Measurements from ENCODE around the gene LRRC74B. TPM values are rescaled to one million over a fixed set of nuclear protein-coding genes. Genes with fewer than 3 reads are reported as not detected.
"Not testable (repeated sequence)": the region's sequence is repeated elsewhere in the genome, so short reads cannot be mapped to it uniquely, and the experiment has no call there.

LRRC74B gene
- total RNA-seq, 1 donor from 2014 or later = not detected

- Mint-ChIP-seq H3K27me3 (ENCODE audit: low read depth) (peaks cover 3% of the 10 kb centered on the region), H3K36me3 (no peaks in the 10 kb centered on the region), H3K9me3 (no peaks in the 10 kb centered on the region), H3K4me1 (peaks cover 13% of the 10 kb centered on the region), H3K27ac (no peak overlapping the region), H3K4me3 (no peak overlapping the region)
- no peak for DNase-seq (ENCODE audit: low spot score in 2 of 2, unreplicated experiment in 2 of 2)
- TF ChIP-seq CTCF (IDR thresholded peaks at IDR 0.05; ENCODE audit: unreplicated experiment) = no peak
Observed at GRCh38 chr22:21055564-21055834, 9.8 kb downstream of the LRRC74B start.

- H3K9me3 Mint-ChIP-seq = no peaks in the 10 kb centered on the region
- H3K27ac Mint-ChIP-seq = no peak overlapping the region
- H3K36me3 Mint-ChIP-seq = no peaks in the 10 kb centered on the region
- H3K4me3 Mint-ChIP-seq = no peak overlapping the region
- H3K4me1 Mint-ChIP-seq = peaks cover 13% of the 10 kb centered on the region
- H3K27me3 Mint-ChIP-seq (ENCODE audit: low read depth) = peaks cover 3% of the 10 kb centered on the region
- no peak for TF ChIP-seq CTCF (IDR thresholded peaks at IDR 0.05; ENCODE audit: unreplicated experiment)
- no peak for DNase-seq (ENCODE audit: low spot score in 2 of 2, unreplicated experiment in 2 of 2)
Observed at GRCh38 chr22:21055880-21056319, 10.2 kb downstream of the LRRC74B start.

- H3K27me3 Mint-ChIP-seq (ENCODE audit: low read depth); H3K36me3 Mint-ChIP-seq; H3K27ac Mint-ChIP-seq; H3K4me3 Mint-ChIP-seq; DNase-seq (ENCODE audit: low spot score in 2 of 2, unreplicated experiment in 2 of 2); H3K9me3 Mint-ChIP-seq: not testable (repeated sequence)
- peaks cover 14% of the 10 kb centered on the region for H3K4me1 Mint-ChIP-seq
Observed at GRCh38 chr22:21060363-21060762, 14.6 kb downstream of the LRRC74B start.

- not testable (repeated sequence) for H3K27ac Mint-ChIP-seq; DNase-seq (ENCODE audit: low spot score in 2 of 2, unreplicated experiment in 2 of 2)
Observed at GRCh38 chr22:21061660-21062321, 16.0 kb downstream of the LRRC74B start.

DNA sequence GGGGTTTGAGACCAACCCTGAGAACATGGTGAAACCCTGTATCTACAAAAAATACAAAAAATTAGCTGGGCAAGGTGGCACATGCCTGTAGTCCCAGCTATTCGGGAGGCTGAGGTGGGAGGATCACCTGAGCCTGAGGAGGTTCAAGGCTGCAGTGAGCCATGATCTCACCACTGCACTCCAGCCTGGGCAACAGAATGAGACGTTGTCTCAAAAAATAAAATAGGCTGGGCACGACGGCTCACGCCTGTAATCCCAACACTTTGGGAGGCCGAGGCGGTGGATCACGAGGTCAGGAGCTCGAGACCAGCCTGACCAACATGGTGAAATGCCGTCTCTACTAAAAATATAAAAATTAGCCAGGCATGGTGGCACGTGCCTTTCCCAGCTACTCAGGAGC lies 18.7 kb downstream of the LRRC74B start:
- DNase-seq (ENCODE audit: low spot score in 2 of 2, unreplicated experiment in 2 of 2); H3K27ac Mint-ChIP-seq: not testable (repeated sequence)

More at GRCh38 chr22:21061660-21062321, 16.0 kb downstream of the LRRC74B start:
- H3K9me3 Mint-ChIP-seq; H3K27me3 Mint-ChIP-seq (ENCODE audit: low read depth); H3K4me1 Mint-ChIP-seq; H3K4me3 Mint-ChIP-seq; H3K36me3 Mint-ChIP-seq: not testable (repeated sequence)

GRCh38 chr22:21064917-21065864 lies 19.4 kb downstream of the LRRC74B start:
- H3K9me3 Mint-ChIP-seq = peaks cover 6% of the 10 kb centered on the region
- no peak overlapping the region for H3K4me3 Mint-ChIP-seq
- H3K4me1 Mint-ChIP-seq = peaks cover 5% of the 10 kb centered on the region
- TF ChIP-seq CTCF (IDR thresholded peaks at IDR 0.05; ENCODE audit: unreplicated experiment) = no peak
- no peaks in the 10 kb centered on the region for H3K36me3 Mint-ChIP-seq
- no peaks in the 10 kb centered on the region for H3K27me3 Mint-ChIP-seq (ENCODE audit: low read depth)
- DNase-seq (ENCODE audit: low spot score in 2 of 2, unreplicated experiment in 2 of 2) = no peak
- H3K27ac Mint-ChIP-seq = no peak overlapping the region

More for the DNA sequence above, 18.7 kb downstream of the LRRC74B start:
- H3K27me3 Mint-ChIP-seq (ENCODE audit: low read depth); H3K4me3 Mint-ChIP-seq; H3K9me3 Mint-ChIP-seq; H3K36me3 Mint-ChIP-seq; H3K4me1 Mint-ChIP-seq: not testable (repeated sequence)

All from mesothelial cell of epicardium (in vitro differentiated cells).